Measurements from ENCODE around the gene AFF3. TPM values are rescaled to one million over a fixed set of nuclear protein-coding genes. Genes with fewer than 3 reads are reported as not detected.
A peak's percentile ranks its signal among the peaks of the same experiment; 100 is the strongest.

Gene AFF3
- total and polyA plus RNA-seq, 10 donors: 6.0 to 92.2 (median 64.0) TPM

DNA sequence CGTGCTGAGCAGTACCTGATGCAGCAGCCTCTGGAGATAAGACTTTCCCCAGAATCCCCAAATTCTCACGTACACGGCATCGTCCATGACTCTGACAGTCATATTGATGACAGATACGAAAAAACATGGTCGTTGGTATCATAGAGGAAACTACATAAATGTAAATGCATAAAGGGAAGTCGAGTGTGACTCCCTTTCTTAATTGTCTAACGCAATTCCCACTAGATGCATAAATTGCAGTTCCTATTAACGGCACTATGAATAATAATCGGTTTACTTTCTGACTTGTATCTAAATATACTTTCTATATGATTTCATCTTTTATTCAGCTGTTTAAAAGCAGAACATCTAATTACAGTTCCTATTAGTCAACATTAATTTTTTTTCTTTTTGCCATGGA lies 330.0 kb downstream of the AFF3 start:
- DNase-seq: no peak
- WGBS, 5 donors: 71 to 80% (median 77%) methylated on average over 10 of the region's 10 CpGs
- H3K27ac ChIP-seq: no peak overlapping the region
- no peaks in the 10 kb centered on the region for H3K9me3 ChIP-seq
- TF ChIP-seq POLR2AphosphoS5 (IDR thresholded peaks at IDR 0.05) (no peak), POLR2A (IDR thresholded peaks at IDR 0.05) (no peak)
- TF ChIP-seq, protein P1, sequence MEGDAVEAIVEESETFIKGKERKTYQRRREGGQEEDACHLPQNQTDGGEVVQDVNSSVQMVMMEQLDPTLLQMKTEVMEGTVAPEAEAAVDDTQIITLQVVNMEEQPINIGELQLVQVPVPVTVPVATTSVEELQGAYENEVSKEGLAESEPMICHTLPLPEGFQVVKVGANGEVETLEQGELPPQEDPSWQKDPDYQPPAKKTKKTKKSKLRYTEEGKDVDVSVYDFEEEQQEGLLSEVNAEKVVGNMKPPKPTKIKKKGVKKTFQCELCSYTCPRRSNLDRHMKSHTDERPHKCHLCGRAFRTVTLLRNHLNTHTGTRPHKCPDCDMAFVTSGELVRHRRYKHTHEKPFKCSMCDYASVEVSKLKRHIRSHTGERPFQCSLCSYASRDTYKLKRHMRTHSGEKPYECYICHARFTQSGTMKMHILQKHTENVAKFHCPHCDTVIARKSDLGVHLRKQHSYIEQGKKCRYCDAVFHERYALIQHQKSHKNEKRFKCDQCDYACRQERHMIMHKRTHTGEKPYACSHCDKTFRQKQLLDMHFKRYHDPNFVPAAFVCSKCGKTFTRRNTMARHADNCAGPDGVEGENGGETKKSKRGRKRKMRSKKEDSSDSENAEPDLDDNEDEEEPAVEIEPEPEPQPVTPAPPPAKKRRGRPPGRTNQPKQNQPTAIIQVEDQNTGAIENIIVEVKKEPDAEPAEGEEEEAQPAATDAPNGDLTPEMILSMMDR (IDR thresholded peaks at IDR 0.05 in 8 of 11, conservative IDR thresholded peaks at IDR 0.05 in 3 of 11): no peak
- H3K4me3 ChIP-seq: no peak overlapping the region
- H3K27me3 ChIP-seq (replicated peaks in 1 of 7): no peaks in the 10 kb centered on the region
- peaks cover 0 to 9% (median 0%) of the 10 kb centered on the region in 6 donors for H3K36me3 ChIP-seq
- H3K4me1 ChIP-seq: peaks cover 0 to 3% (median 0%) of the 10 kb centered on the region in 6 donors
- intact Hi-C loops (cut with DNase I; ENCODE audit: low total_unique reads): no loop called here

DNA sequence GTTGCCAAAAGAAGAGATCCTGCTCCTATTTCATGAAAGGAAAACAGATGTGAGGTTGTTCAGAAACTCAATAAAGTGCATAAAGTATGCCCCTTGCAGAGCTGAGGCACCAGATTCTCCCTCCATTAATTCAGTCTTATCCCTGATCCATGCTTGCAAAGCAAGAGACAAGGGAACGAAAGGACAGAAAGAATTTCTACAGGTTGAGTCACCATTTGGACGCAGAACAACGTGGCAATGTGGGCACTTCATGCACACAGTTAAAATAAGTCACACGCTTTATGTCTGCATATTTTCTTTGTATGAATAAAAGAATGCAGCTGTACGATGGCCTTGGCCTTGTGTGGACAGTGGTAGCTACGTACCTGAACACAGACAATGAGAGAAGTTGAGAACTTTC lies 330.8 kb downstream of the AFF3 start:
- intact Hi-C loops (cut with DNase I; ENCODE audit: low total_unique reads): no loop called here
- WGBS, 5 donors: 89 to 97% (median 93%) methylated on average over 6 of the region's 6 CpGs

DNA sequence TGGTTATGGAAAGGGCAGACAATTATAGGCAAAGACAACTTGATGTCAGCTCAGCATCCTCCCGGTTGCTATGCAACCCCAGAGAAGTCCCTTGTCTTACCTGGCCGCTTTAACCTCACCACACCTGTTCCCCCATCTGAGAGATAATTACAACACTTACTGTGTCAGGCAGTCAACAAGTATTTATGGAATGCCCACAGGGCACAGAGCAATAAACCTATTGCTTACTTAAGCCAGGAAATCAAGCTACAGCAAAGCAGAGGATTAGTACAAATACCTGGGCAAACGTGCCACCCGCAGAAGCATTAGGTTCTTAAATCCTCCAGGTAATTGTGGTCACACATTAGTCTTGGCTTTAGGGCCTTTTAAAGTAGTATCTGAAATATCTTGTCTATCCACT lies 332.2 kb downstream of the AFF3 start:
- H3K27me3 ChIP-seq (replicated peaks in 1 of 7): no peaks in the 10 kb centered on the region
- no peak overlapping the region for H3K27ac ChIP-seq
- no peak for TF ChIP-seq POLR2A (IDR thresholded peaks at IDR 0.05)
- no peak for TF ChIP-seq POLR2AphosphoS5 (IDR thresholded peaks at IDR 0.05)
- TF ChIP-seq, protein P1 (IDR thresholded peaks at IDR 0.05 in 8 of 11, conservative IDR thresholded peaks at IDR 0.05 in 3 of 11): no peak
- 85 to 97% (median 95%) methylated on average over 4 of the region's 4 CpGs for WGBS, 5 donors
- H3K4me3 ChIP-seq: no peak overlapping the region
- H3K36me3 ChIP-seq: peaks cover 0 to 6% (median 0%) of the 10 kb centered on the region in 6 donors
- intact Hi-C loops (cut with DNase I; ENCODE audit: low total_unique reads): no loop called here
- no peak for DNase-seq
- peaks cover 0 to 3% (median 0%) of the 10 kb centered on the region in 6 donors for H3K4me1 ChIP-seq
- H3K9me3 ChIP-seq: no peaks in the 10 kb centered on the region

More for the DNA sequence above, 330.8 kb downstream of the AFF3 start:
- Histone ChIP-seq H3K27me3 (replicated peaks in 1 of 7) (no peaks in the 10 kb centered on the region), H3K4me1 (peaks cover 0 to 3% (median 0%) of the 10 kb centered on the region in 6 donors), H3K4me3 (no peak overlapping the region), H3K9me3 (no peaks in the 10 kb centered on the region), H3K36me3 (peaks cover 0 to 6% (median 0%) of the 10 kb centered on the region in 6 donors), H3K27ac (no peak overlapping the region)
- DNase-seq: no peak
- TF ChIP-seq, protein P1 (IDR thresholded peaks at IDR 0.05 in 8 of 11, conservative IDR thresholded peaks at IDR 0.05 in 3 of 11): no peak

DNA sequence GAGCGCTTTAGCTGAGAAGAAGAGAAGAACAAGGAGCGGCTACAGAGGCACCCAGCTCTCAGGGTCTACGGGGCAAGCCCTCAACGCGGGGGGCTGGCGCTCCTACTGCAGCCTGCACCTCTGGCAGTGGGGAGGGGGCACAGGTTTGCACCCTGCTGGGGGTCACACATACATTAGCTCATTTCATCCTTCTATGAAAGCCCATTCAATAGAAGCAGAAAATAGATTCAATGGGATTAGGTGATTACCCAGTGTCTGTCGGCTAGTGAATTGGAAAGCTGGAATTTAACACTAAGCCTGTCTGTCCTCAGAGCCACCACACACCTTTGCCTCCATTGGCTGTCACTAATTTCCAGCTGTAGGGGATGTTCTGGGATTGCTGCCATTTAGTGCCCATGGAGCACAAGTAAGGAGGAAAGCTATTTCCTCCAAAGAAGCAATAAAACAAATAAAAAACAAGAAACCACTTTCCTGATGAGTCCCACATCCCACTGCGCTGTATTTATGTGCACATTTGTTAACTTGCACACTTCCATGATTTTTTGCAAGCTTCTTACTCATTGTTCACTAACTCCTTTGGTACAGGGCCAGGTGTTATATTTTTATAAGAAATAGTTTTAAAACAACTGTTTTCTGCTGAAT lies 333.0 kb downstream of the AFF3 start:
- no peak overlapping the region for H3K4me3 ChIP-seq
- no peak for DNase-seq
- no peak overlapping the region for H3K27ac ChIP-seq
- intact Hi-C loops (cut with DNase I; ENCODE audit: low total_unique reads): no loop called here
- no peaks in the 10 kb centered on the region for H3K9me3 ChIP-seq
- H3K27me3 ChIP-seq (replicated peaks in 1 of 7): no peaks in the 10 kb centered on the region
- TF ChIP-seq, protein P1 (IDR thresholded peaks at IDR 0.05 in 8 of 11, conservative IDR thresholded peaks at IDR 0.05 in 3 of 11): no peak
- TF ChIP-seq POLR2AphosphoS5 (IDR thresholded peaks at IDR 0.05) (peak in 1 of 3 donors; percentile 18), POLR2A (IDR thresholded peaks at IDR 0.05) (no peak)
- WGBS, 5 donors: 90 to 96% (median 94%) methylated on average over 8 of the region's 8 CpGs
- H3K4me1 ChIP-seq: peaks cover 0 to 3% (median 0%) of the 10 kb centered on the region in 6 donors
- H3K36me3 ChIP-seq: peaks cover 0 to 6% (median 0%) of the 10 kb centered on the region in 6 donors

Measured in spleen (tissue), 11 donors.